ENCODE data around the gene REL.
"Not testable (repeated sequence)": the region's sequence is repeated elsewhere in the genome, so short reads cannot be mapped to it uniquely, and the experiment has no call there.

REL gene

GRCh38 chr2:60890393-60890707, 9.0 kb downstream of the REL start:
- no peak overlapping the region for H3K4me3 ChIP-seq (ENCODE audit: low read length)
- TF ChIP-seq, protein P1, sequence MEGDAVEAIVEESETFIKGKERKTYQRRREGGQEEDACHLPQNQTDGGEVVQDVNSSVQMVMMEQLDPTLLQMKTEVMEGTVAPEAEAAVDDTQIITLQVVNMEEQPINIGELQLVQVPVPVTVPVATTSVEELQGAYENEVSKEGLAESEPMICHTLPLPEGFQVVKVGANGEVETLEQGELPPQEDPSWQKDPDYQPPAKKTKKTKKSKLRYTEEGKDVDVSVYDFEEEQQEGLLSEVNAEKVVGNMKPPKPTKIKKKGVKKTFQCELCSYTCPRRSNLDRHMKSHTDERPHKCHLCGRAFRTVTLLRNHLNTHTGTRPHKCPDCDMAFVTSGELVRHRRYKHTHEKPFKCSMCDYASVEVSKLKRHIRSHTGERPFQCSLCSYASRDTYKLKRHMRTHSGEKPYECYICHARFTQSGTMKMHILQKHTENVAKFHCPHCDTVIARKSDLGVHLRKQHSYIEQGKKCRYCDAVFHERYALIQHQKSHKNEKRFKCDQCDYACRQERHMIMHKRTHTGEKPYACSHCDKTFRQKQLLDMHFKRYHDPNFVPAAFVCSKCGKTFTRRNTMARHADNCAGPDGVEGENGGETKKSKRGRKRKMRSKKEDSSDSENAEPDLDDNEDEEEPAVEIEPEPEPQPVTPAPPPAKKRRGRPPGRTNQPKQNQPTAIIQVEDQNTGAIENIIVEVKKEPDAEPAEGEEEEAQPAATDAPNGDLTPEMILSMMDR (conservative IDR thresholded peaks at IDR 0.05; ENCODE audit: low read length), result no peak

GRCh38 chr2:60891180-60891579, 9.8 kb downstream of the REL start:
- TF ChIP-seq, protein P1 (conservative IDR thresholded peaks at IDR 0.05; ENCODE audit: low read length), result no peak
- no peak for DNase-seq (ENCODE audit: low read depth)
- no peak overlapping the region for H3K4me3 ChIP-seq (ENCODE audit: low read length)

More at GRCh38 chr2:60890393-60890707, 9.0 kb downstream of the REL start:
- DNase-seq (ENCODE audit: low read depth), result no peak

DNA sequence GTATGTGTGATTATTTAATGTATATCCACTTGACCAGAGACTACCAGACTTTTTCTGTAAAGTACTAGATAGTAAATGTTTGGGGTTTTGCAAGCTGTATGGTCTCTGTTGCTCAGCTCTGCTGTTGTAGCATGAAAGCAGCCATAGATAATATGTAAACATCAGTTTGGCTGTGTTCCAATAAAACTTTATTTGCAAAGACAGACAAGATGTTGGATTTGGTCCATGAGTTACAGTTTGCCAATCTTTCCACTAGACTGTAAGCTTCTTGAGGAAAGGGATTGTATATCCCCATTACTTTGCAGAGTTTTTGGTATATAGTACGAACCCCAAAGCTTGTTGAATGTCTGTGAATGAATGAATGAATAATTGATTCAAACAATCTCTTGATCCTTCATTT, 17.2 kb downstream of the REL start:
- H3K4me3 ChIP-seq (ENCODE audit: low read length), result no peak overlapping the region
- TF ChIP-seq, protein P1 (conservative IDR thresholded peaks at IDR 0.05; ENCODE audit: low read length), result no peak
- DNase-seq (ENCODE audit: low read depth), result no peak

GRCh38 chr2:60899230-60899891, 18.0 kb downstream of the REL start:
- TF ChIP-seq, protein P1 (conservative IDR thresholded peaks at IDR 0.05; ENCODE audit: low read length), result no peak
- no peak overlapping the region for H3K4me3 ChIP-seq (ENCODE audit: low read length)
- DNase-seq (ENCODE audit: low read depth), result no peak

DNA sequence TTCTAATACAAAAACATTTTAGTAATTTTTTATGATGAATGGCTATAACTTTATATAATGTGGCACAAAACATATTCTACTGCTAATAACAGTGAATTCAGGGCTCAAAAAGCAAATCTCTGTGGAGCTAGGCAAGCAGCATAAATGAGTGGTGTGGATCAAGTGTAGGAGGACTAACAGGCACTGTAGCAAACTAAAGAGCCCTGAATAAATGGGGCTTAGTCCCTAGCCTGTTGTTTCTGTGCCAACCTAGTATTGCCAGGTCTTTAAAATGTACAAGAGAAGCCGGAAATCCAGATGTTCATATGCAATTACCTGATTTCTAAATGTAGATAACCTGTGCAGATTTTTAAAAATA, 18.5 kb downstream of the REL start:
- TF ChIP-seq, protein P1 (conservative IDR thresholded peaks at IDR 0.05; ENCODE audit: low read length), result no peak
- no peak for DNase-seq (ENCODE audit: low read depth)
- H3K4me3 ChIP-seq (ENCODE audit: low read length), result no peak overlapping the region

DNA sequence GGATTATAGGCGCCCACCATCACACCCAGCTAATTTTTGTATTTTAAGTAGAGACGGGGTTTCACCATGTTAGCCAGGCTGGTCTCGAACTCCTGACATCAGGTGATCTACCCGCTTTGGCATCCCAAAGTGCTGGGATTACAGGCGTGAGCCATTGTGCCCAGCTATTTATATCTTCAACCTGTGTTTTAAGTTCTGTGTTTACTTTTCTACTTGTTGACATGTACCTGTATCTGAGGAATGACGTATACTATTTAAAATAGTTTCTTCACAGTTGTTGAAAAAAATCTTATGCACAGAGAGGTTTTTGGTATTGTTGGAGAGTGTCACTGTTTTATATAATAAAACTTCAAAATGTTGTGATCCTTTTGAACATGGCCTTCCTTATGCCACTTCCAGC, 19.9 kb downstream of the REL start:
- not testable (repeated sequence) for H3K4me3 ChIP-seq (ENCODE audit: low read length); DNase-seq (ENCODE audit: low read depth)

DNA sequence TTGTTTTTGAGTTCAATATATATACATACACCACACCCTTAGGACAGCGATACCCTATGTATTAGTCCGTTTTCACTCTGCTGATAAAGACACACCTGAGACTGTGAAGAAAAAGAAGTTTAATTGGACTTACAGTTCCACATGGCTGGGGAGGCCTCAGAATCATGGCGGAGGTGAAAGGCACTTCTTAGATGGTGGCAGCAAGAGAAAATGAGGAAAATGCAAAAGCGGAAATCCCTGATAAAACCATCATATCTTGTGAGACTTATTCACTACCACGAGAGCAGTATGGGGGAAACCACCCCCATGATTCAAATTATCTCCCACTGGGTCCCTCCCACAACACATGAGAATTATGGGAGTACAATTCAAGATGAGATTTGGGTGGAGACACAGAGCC, 24.5 kb downstream of the REL start:
- DNase-seq (ENCODE audit: low read depth); H3K4me3 ChIP-seq (ENCODE audit: low read length): not testable (repeated sequence)

DNA sequence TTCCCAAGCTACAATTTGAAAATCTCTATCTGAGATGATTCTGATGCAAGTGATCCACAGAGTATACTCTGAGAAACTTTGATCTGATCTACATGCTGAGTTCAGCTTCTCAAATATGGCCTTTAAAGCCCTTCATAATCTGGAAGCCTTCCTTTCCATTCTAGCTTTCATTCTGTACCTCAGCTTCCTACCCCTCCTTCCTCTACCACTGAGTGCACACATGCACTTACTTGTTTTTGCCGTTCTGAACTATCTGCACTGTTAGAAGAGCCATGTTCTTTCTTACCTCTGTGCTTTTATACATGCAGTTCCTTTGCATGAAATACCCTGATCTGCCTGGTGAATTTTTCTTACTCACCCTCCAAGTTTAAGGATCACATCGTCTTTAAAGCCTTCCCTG, 25.0 kb downstream of the REL start:
- TF ChIP-seq, protein P1 (conservative IDR thresholded peaks at IDR 0.05; ENCODE audit: low read length), result no peak
- H3K4me3 ChIP-seq (ENCODE audit: low read length), result no peak overlapping the region
- no peak for DNase-seq (ENCODE audit: low read depth)
